T-helper 9 cell (primary cell): Measurements from ENCODE around the gene TKTL1.

Experiments used
- DNase-seq: peaks from one replicate; pipeline ENCODE4 v3.0.0-alpha.2; 2020

Gene TKTL1

DNA sequence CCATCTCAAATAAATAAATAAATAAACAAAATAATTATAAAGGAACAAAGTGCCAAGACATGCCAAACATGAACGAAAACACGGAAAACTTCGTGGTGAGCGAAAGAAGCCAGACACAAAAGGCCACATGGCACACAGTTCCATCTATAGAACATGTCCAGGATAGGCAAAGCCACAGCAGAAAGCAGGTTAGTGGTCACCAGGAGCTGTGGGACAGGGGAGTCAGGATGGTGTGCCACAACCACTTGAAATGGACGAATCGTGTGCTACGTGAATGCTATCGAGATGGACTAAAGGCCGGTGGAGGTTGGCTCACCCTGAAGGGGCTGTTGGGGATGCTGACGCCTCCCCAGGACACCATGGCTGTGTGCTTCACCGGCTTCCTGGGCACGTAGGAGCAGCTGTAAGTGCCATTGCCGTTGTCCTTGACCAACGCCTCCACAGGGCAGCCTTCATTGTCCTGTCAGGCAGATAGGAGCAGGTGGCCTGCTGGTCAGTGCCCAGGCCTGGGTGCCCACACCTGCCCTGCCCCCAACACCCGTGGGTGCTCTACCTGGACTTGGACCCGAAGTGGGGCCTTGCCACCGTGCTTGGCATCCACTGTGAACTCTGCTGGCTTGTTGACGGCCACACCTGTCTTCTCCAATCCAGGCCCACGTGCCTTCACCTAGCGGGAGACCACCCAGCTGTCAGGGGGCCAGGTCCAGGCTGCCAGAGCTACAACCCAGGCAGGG is 68.3 kb downstream of the TKTL1 start:
- DNase-seq = no peak

DNA sequence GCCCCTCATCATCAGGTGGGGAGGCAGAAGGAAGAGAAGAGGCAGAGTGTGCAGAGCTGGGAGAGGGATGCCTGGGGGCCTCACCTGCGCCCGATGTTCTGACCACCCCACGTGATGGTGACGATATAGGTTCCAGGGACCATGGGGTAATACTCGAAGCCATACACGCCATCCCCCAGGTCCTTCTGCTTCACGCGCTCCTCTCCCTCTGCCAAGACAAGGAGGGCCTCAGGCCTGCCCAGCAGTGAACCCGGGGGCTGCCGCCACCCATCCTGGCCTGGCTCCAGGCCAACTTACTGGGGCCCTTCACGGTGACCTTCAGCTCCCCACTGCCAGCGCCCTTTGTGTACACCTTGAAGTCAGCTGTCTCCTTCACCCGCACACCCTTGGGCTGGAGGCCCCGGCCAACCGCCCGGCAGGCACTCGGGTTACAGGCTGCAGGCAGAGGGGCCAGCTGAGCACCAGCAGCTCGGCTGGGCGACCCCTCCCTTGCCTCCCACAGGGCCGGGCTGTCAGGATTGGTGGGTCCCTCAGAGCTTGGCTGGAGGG is 69.5 kb downstream of the TKTL1 start:
- no peak for DNase-seq

DNA sequence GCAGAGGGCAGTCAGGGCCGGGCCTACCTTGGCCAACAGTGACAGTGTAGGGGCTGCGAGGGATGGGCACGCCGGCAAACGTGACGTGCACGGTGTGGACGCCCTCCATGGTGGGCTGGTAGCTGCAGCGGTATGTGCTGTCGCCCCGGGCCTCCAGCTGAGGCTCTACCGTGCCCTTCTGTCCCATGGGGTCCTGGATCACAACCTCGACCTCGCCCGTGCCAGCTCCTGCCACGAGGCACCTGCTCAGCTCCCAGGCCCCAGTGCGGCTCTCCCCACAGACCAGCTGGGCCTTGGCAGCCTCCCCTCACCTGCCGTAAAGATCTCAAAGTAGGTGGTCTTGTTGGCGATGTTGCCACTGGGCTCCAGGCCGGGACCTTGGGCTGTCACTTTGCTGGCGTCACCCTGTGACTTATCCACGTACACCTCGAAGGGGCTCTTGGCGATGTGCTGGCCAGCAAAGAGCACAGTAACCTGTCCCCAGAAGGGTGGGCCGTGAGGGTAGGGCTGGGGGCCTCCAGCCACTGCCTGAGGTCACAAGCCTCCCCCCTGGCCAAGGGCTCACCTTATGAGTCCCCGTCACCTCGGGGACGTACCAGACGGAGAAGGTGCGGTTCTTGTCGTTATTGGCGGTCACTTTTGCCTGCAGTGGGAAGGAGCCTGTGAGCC is 70.5 kb downstream of the TKTL1 start:
- DNase-seq = no peak

DNA sequence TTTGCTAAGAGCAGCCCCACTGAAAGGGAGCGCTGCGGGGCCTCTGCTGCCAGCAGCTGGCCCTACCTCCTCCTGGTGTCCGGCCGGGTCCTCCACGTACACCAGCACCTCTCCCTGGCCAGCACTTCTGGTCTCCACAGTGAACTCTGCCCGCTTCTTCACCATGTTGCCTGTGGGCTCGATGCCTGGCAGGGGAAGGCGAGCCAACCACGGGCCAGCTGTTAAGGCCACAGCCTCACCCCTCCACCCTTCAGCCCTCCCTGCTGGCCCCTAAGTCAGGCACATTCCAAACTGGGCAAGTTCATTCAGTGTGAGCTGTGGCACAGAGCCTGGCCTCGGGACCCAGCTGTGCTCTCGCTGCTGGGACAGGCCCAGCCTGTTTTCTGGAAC is 71.1 kb downstream of the TKTL1 start:
- DNase-seq = no peak

DNA sequence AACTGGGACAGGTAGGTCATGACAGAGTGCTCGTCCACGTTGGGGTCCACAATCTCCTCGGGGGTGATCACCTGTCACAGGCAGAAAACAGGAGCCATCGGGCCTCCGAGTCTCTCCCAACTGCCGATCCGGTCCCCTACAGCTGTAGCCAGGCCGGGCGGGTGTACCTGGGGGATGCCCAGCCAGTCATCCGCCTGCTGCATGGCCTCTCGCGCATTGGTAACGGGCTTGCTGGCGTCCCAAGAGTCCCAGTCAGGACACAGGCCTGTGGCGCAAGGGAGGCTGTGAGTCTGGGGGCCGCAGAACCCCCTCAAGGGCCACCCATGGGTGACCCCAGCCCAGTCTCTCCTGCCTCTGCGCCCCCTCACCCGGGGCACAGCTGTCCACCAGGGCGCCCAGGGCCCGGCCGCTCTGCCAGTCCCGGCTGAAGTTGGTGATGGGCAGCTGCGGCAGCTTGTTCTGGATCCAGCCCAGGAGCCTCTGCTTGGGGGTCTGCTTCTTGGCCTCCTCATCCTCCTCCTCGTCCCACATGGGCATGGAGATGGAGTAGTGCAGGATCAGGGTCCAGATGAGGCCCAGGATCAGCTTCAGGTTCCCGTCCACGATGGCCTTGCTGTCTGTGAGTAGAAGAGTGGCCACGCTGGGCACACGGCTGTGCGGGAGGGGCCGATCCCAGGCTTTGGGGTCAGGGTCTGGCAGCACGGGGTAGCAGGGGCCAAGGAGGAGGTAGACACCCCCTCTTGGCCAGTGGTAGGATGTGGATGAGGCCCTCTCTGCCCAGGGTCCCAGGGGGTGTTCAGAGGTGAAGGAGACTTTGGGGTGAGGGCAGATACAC is 72.1 kb downstream of the TKTL1 start:
- no peak for DNase-seq

DNA sequence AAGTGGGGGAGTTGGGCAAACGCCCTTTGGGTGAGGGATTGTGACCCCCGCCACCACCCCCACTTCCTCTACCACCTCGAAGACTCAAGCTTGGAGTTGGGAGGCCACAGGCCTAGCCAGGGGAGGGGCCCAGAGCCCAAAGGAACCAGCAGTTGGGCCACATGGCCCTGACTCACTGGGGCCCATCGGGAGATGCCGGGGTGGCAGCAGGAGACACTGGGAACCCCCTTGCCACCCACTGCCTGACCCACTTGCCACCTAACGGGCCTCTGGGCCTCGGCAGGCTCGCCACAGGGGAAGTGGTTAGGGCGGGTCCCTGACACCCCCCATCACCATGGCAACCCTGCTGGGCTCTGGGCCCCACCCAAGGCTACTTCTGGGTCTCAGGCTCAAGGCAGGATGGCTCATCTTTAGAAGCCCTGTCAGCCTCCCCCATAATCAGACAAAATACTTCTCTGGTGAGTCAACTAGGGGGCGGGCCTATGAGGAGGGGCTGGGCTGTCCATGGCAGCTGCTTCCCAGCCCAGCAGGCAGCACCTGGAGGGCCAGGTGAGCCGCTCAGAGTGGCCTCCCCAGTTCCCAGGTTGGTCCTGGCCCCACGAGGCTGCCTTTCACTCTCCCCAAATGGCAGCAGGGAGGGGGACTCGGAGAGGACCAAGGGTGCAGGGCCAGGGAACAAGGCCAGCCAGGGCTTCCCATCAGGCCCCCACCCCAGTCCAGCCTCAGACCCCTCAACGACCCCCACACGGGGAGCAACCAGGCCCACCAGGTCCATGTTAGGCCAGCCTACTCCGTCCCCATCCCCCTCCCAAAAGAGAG is 73.2 kb downstream of the TKTL1 start:
- peak; percentile 90 for DNase-seq

DNA sequence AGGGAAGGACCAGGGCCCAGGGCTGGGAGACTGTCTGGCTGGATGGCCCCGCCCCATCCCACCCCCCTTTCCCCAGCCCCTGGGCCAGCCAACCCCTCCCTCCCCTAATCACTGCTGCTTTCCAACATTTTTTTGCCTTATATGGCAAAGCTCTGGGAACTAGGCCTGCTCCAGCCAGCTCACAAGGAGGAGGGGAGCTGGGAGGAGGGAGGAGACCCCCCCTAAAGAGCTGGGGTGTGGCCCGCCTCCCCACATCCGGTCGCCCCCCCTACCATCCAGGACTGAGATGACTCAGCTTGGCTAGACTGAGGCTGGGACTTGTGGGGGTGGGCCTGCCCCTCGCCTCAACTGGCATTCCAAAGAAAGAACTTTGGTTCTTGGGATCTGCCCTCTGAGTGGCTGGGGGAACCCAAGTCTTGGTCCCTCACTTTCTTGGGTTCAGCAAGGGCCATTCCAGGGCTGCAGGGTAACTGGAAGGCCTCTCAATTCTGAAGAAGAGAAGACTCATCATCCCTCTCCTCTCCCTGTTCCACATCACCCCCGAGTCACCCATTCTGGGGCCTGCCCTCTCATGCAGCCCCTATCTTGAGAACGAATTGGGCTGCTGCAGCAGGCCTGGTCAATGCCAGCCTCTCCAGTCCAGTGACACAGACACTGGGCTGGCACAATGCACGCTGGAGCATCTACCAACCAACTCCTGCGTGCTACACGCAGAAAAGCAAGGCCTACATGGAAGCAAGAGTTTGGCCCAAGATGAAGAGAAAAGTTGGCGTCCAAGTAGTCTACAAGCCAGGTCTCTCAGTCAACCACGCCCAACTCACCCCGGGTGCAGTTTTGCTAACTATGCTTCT is 74.1 kb downstream of the TKTL1 start:
- peak; percentile 68 for DNase-seq

DNA sequence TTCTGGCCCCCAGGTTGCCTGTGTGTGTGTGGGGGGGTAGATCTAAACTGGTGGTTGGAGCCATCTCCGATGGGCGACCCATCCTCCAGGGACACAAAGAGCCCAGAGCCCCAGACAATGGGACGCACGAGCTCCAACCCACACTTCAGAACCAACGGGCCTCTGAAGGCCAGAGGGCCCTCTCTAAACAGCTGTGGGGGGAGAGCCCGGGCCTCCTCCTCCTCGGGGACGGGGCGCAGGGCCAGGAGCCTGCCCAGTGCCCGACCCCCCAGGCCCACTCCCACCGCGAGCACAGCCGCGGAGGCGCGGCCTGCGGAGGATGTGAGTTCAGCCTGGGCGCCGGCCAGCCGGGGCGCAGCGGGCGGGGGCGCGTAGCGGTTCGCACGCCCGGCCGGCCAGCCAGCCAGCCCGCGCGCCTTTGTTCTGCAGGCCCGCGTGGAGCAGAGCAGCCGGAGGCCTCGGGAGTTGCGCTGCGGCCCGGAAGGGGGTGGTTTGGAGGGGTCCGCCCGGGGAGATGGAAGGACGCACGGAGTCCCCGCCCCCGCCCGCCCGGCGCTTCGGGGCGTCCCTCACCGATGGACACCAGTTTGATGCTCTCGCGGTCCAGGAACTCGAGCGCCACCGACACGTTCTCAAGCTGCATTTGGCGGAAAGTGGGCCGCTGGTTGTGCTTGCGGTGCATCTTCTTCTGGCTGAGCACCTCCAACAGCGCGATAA is 74.9 kb downstream of the TKTL1 start:
- DNase-seq = no peak

DNA sequence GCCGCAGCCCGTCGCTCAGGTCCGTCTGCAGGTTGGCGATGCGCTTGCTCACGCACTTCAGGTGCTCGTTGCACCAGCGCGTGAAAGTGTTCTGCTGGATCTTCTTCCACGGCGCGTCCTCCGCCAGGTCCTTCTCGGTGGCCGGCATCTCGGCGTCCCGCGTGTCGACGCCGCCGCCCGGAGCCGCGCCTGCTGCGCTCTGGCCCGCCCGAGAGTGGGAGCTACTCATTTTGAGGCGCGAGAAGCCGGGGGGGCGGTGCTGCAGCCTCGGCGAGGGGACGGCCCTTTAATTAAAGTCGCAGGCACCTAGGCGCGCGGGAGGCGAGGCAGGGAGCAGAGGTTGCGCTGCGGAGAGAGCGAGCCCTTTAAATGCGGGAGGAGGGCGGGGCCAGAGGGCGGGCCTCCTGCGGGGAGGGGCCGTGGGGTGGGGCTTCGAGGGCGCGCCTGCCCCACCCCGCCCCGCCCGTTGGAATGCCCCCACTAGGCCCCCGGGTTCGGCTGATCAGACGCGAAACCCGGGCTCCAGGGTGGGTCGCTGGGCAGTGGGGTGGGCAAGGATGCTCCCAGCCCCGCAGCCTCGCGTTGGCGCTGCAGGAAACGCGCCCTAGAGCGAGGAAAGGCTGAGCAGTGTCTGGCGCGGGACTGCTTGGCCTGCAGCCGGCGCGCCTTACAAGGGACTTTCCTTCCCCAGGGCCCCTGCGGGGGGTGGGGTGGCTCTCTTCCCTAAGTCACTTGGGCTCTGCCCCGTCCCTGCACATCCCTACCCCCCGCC is 75.6 kb downstream of the TKTL1 start:
- peak; percentile 83 for DNase-seq

DNA sequence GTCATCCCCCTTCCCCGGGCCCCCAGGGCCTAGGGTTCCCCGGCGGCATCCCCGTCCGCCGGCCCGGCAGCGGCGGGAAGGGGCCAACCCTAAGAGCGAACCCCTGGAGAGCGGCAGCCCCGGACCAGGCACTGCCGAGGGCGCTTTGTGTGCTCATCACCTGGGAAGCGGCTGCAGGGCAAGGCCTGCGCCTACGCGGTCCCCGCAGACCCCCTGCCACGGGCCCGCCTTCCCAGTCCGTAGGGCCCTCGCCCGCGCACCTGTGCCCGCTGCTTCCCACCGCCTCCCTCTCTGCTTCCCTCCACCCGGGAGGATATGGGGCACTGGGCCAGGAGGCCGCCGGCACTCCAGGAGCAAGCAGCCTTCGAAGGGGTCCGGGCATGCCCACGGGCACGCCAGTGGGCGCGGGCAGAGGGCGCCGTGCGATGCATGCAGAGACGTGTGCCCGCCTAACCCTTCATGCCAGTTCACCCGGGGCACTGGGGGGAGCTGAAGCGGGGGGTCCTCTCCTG is 76.2 kb downstream of the TKTL1 start:
- DNase-seq = no peak

DNA sequence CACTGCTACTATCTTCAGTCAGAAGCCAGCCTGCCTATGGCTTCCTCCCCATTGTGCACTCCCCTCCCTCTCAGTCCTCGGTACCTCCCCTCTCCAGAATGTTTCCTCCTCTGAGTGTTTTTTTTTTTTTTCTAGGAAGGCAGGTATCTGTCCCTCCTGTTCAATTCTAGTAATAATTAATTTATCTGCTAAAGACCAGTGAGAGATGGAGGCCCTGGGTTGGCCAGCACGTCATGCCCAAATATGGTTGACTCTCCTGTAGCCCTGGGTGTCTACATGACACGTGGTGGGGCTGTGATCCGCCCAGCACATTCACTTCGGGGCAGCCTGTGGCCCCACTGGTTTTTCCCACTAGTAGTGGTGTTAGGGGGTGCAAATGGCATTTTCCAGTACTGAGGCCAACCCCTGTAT is 77.0 kb downstream of the TKTL1 start:
- no peak for DNase-seq

DNA sequence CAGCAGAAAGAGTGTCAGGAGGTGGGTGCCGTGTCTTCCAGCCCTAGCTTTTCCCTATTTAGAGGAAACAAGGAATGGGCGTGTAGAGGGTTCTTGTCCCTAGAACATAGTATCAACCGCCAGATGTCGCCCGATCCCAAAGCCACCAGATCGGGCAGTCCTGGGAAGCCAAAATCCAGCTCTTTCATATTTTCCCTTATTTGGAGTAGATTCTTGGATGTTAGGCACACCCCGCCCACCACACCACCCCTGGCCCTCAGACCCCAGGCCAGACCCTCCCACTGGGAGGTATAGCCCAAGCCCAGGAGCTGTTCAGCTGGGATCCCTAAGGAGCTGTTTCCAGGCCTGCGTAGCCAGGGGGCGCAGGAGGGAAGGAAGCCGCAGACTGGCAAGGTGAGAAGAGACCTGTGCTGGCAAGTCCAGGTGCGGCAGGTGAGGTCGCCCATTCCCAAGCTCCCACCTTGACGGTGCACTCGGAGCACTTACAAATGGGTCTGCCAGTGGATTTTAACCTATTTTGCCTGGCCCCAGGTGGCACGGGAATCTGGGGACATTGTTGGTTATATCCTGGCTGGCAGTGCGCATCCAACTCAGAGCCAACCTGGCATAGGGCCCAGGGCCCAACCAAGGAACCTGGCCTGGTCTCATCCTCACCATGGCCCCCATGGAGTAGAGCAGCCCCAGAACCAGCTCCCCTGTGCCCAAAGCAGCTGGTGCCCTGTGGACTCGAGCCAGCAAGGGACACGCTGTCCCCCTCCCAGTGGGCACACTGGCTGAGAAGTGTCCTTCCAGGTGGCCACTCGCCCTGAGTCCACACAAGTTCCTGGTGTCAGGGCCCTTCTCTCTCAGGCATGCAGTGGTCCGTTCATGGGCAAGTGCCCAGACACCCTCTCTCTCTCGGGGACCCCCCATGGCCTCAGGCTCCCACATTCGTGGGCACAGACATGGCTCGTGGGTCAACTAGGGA is 78.0 kb downstream of the TKTL1 start:
- DNase-seq = no peak

DNA sequence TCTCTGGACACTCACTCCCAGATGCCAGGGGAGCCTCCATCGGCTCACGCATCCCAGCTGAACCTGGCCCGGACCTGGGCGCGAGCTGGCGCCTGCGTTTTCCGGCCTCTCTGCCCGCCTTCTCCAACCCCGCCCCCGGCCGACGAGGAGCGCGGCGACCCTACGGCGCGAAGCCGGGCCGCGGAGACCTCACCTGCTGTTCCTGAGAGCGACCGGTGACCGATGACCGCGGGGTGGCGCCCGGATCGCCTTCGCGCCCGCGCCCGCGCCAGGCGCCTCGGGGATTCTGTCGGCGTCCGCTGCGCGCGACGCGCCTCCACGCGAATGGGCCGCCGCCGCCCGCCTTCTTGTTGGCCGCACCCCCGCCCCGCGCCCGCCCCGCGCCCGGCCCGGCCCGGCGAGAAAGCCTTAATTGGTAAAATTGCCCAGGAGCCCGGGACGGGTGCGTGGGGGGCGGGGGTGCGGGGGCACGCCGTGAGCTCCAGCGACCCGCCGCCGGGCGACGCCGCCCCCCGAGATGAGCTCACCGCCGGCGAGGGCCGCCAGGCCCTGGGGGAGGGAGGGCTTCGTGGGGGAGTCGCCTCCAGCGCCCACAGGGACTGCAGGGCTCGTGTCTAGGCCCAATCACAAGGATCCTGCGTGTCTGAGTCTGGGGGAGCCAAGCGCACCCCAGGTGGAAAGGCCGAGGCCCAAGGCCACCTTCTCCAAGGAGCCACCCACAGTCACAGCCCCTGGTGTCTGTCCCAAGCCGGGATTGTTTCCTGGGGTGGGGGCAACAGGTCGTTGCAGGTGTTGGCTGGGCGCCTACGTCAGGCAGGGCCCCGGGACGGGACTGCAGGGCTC is 78.9 kb downstream of the TKTL1 start, which contains the start of gene FLNA:
Gene FLNA, minus strand, starts transcription at position 322 of the 843 bp plus-strand sequence. CDS start 3,389 bp downstream, outside the sequence.
- no peak for DNase-seq

DNA sequence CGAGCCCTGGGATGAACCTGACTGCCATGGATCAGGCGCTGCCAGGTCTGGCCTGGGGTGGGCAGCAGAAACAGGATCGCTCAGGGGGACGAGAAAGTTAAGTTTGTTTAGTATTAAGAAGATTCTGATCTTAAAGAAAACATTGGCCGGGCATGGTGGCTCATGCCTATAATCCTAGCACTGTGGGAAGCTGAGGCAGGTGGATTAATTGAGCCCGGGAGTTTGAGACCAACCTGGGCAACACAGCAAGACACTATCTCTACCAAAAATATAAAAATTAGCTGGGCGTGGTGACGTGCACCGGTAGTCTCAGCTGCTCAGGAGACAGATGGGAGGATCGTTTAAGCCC is 79.5 kb downstream of the TKTL1 start:
- no peak for DNase-seq

DNA sequence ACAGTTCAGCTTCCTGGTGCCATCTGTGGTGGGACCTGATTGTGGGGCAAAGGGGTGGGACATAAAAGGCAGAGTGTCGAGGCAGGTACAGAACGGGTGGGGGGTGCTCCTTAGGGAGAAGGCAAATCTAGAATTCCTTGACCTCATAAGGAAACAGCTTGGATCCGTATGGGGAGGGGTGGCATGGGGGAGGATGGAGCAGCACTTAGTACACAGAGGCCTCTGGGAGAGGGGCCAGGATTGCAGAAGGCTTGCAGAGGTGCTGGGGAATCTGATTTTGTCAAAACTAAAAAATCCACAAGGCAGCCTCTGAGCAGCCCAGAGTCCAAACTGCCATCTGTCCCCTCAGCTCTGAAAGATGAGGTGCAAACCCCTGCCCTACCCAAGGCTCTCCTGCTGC is 81.2 kb downstream of the TKTL1 start:
- DNase-seq = no peak

DNA sequence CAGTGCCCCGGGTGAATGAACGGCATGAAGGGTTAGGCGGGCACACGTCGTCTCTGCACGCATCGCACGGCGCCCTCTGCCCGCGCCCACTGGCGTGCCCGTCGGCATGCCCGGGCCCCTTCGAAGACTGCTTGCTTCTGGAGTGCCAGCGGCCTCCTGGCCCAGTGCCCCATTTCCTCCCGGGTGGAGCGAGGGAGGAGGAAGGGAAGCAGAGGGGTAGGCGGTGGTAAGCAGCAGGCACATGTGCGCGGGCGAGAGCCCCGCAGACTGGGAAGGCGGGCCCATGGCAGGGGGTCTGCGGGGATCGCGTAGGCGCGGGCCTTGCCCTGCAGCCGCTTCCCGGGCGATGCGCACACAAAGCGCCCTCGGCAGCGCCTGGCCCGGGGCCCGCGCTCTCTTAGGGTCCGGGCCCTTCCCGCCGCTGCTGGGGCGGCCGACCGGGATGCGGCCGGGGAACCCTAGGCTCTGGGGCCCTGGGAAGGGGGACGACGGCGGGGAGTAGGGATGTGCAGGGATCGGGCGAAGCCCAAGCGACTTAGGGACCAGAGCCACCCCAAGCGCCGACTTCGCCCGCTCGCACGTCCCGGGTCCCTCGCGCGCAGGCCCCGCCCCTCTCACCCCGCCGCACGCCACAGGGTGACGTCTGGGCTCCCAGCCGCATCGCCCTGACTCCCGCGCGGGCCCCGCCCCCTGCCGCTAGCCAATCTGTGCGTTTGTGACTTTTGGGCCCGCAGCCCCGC is 82.6 kb downstream of the TKTL1 start:
- DNase-seq = no peak
